Suprapubic skin (tissue), 4 donors: ENCODE results near the gene PFDN4. TPM values are rescaled to one million over a fixed set of nuclear protein-coding genes. Genes with fewer than 3 reads are reported as not detected.

Source experiments
- DNase-seq, 2 donors: peaks; one replicate each; pipeline ENCODE4 v3.0.0-alpha.2; 2019; ENCODE audit warnings: low spot score in 2 of 2
- H3K27ac ChIP-seq: fragments of 200-600 bp; sonication (generic); one replicate; pipeline ENCODE4 v1.5.1; 2019
- H3K27me3 ChIP-seq: fragments of 200-600 bp; sonication (generic); one replicate; pipeline ENCODE4 v1.5.1; 2019
- H3K36me3 ChIP-seq: fragments of 200-600 bp; sonication (generic); one replicate; pipeline ENCODE4 v1.5.1; 2019
- H3K4me1 ChIP-seq: fragments of 200-600 bp; sonication (generic); one replicate; pipeline ENCODE4 v1.5.1; 2019
- H3K4me3 ChIP-seq: fragments of 200-600 bp; sonication (generic); one replicate; pipeline ENCODE4 v1.5.1; 2019; ENCODE audit warnings: mild to moderate bottlenecking
- H3K9me3 ChIP-seq: fragments of 200-600 bp; sonication (generic); one replicate; pipeline ENCODE4 v1.5.1; 2019
- EP300 ChIP-seq: sonication (generic); formaldehyde crosslinking; IDR thresholded peaks from one replicate; pipeline ENCODE4 v1.6.1; 2017; ENCODE audit warnings: antibody characterized with exemption
- POLR2A ChIP-seq, 2 donors: fragments of 450-650 bp; IDR thresholded peaks; one replicate each; pipeline ENCODE4 v1.6.1; 2017; ENCODE audit warnings: antibody characterized with exemption in 2 of 2, mild to moderate bottlenecking in 2 of 2, moderate library complexity in 2 of 2
- POLR2AphosphoS5 ChIP-seq, 3 donors: sonication (generic); formaldehyde crosslinking; IDR thresholded peaks; one replicate each; pipeline ENCODE4 v1.6.1; 2017; ENCODE audit warnings: antibody characterized with exemption in 3 of 3
- WGBS: methylation state at CpG from one replicate; pipeline ENCODE4 v1.1.5; 2018; 5-methylcytosine and 5-hydroxymethylcytosine counted together
- total RNA-seq, 4 donors: library from RNA; depleted of rRNA; stranded (reverse); fragments of >200 nt; gene quantifications; one replicate each; pipeline ENCODE4 v1.1.0, GENCODE V29; 2016
- TF ChIP-seq, protein P1 (sequence below), 2 donors: fragments of 200-600 bp in 1 of 2; fragments of 450-650 bp in 1 of 2; sonication (generic) in 1 of 2; IDR thresholded peaks; one replicate each; pipeline ENCODE4 v1.5.1; 2016 to 2019; ENCODE audit warnings: antibody characterized with exemption in 2 of 2, mild to moderate bottlenecking in 1 of 2, moderate library complexity in 1 of 2

PFDN4 gene
- total RNA-seq, 4 donors from 2014 or later = 33.2 to 48.7 (median 42.0) TPM

GRCh38 chr20:54161008-54161820 lies 46.7 kb upstream of the PFDN4 start:
- Histone ChIP-seq H3K27me3 (peaks cover 6% of the 10 kb centered on the region), H3K36me3 (no peaks in the 10 kb centered on the region), H3K4me1 (no peaks in the 10 kb centered on the region), H3K9me3 (no peaks in the 10 kb centered on the region), H3K4me3 (no peak overlapping the region), H3K27ac (no peak overlapping the region)
- no peak for DNase-seq
- WGBS = 90% methylated on average over 9 of the region's 9 CpGs
- TF ChIP-seq, protein P1, sequence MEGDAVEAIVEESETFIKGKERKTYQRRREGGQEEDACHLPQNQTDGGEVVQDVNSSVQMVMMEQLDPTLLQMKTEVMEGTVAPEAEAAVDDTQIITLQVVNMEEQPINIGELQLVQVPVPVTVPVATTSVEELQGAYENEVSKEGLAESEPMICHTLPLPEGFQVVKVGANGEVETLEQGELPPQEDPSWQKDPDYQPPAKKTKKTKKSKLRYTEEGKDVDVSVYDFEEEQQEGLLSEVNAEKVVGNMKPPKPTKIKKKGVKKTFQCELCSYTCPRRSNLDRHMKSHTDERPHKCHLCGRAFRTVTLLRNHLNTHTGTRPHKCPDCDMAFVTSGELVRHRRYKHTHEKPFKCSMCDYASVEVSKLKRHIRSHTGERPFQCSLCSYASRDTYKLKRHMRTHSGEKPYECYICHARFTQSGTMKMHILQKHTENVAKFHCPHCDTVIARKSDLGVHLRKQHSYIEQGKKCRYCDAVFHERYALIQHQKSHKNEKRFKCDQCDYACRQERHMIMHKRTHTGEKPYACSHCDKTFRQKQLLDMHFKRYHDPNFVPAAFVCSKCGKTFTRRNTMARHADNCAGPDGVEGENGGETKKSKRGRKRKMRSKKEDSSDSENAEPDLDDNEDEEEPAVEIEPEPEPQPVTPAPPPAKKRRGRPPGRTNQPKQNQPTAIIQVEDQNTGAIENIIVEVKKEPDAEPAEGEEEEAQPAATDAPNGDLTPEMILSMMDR (IDR thresholded peaks at IDR 0.05) = no peak
- TF ChIP-seq POLR2AphosphoS5 (IDR thresholded peaks at IDR 0.05) (no peak), POLR2A (IDR thresholded peaks at IDR 0.05) (no peak), EP300 (no peak)

DNA sequence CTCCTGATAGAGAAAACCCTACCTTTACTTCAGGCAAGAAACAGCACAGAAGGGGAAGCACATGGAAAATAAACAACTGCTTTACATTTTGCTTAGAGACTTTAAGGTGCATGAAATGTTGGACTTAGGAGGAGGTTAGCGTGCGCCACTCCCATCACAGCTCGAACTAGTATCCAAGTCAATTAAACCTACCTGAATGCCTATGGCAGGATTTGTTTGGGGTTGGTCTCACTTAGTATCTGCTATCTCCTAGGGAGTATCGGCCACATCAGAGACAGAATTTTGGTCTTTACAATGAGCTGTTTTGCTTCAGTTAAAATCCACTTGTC lies 46.1 kb upstream of the PFDN4 start:
- no peak for DNase-seq
- Histone ChIP-seq H3K27ac (no peak overlapping the region), H3K4me1 (no peaks in the 10 kb centered on the region), H3K36me3 (no peaks in the 10 kb centered on the region), H3K9me3 (no peaks in the 10 kb centered on the region), H3K27me3 (peaks cover 10% of the 10 kb centered on the region), H3K4me3 (no peak overlapping the region)
- no peak for TF ChIP-seq POLR2A (IDR thresholded peaks at IDR 0.05)
- TF ChIP-seq EP300 = no peak
- WGBS = 95% methylated on average over 4 of the region's 4 CpGs

DNA sequence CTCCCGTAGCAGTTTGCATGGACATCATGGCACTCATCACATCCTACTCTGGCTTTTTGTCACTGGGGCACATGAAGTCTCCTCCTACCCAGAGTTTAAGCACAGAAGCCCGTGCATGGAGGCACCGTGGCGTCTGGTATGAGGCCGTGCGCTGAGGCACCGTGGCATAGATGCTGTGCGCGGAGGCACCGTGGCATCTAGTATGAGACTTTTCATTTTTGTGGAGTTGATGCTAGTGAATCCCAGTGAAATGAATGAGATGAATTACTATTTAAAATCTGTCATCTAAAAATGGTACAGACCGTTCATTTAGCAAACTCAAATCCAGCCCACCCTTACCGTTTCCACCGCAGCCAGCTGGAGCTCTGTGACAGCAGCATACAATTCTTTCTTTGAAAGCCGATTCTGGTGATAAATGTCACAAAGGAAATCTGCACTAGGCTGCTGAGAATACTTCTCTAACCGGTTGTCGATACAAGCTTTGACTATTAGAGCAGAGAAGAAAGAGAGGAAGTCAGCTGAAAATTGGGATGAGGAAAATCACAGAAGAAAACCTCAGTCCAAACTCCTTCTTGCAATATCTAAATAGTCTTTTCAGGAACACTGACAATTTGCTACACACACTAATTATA lies 45.4 kb upstream of the PFDN4 start:
- Histone ChIP-seq H3K27ac (no peak overlapping the region), H3K4me3 (no peak overlapping the region), H3K36me3 (no peaks in the 10 kb centered on the region), H3K27me3 (peaks cover 15% of the 10 kb centered on the region), H3K9me3 (no peaks in the 10 kb centered on the region), H3K4me1 (no peaks in the 10 kb centered on the region)
- no peak for DNase-seq
- WGBS = 63% methylated on average over 16 of the region's 16 CpGs
- TF ChIP-seq POLR2A (IDR thresholded peaks at IDR 0.05) (no peak), EP300 (no peak), POLR2AphosphoS5 (IDR thresholded peaks at IDR 0.05) (no peak)
- TF ChIP-seq, protein P1 (IDR thresholded peaks at IDR 0.05) = no peak

GRCh38 chr20:54163402-54163801 lies 44.5 kb upstream of the PFDN4 start:
- Histone ChIP-seq H3K9me3 (no peaks in the 10 kb centered on the region), H3K27me3 (peaks cover 24% of the 10 kb centered on the region), H3K36me3 (no peaks in the 10 kb centered on the region), H3K27ac (no peak overlapping the region), H3K4me3 (no peak overlapping the region), H3K4me1 (no peaks in the 10 kb centered on the region)
- 98% methylated on average over 5 of the region's 5 CpGs for WGBS
- TF ChIP-seq, protein P1 (IDR thresholded peaks at IDR 0.05) = no peak
- no peak for TF ChIP-seq POLR2AphosphoS5 (IDR thresholded peaks at IDR 0.05)
- TF ChIP-seq POLR2A (IDR thresholded peaks at IDR 0.05) = no peak
- no peak for TF ChIP-seq EP300
- DNase-seq = no peak

- no peak overlapping the region for H3K4me3 ChIP-seq
- no peaks in the 10 kb centered on the region for H3K36me3 ChIP-seq
- no peak overlapping the region for H3K27ac ChIP-seq
- H3K9me3 ChIP-seq = no peaks in the 10 kb centered on the region
- no peaks in the 10 kb centered on the region for H3K4me1 ChIP-seq
- WGBS = 93% methylated on average over 9 of the region's 9 CpGs
- TF ChIP-seq EP300 (no peak), POLR2AphosphoS5 (IDR thresholded peaks at IDR 0.05) (no peak), POLR2A (IDR thresholded peaks at IDR 0.05) (no peak)
- TF ChIP-seq, protein P1 (IDR thresholded peaks at IDR 0.05) = no peak
- H3K27me3 ChIP-seq = peaks cover 33% of the 10 kb centered on the region
- no peak for DNase-seq
These were observed 42.9 kb upstream of the PFDN4 start for GRCh38 chr20:54165014-54165413.
